Duodenal mucosa (tissue), 2 donors: Measurements from ENCODE around the gene TNPO3.
"Not testable (repeated sequence)": the region's sequence is repeated elsewhere in the genome, so short reads cannot be mapped to it uniquely, and the experiment has no call there.

Source experiments
- H3K27ac ChIP-seq: one replicate; pipeline ENCODE4 v1.7.0; 2013; ENCODE audit warnings: low read depth, low read length
- H3K27me3 ChIP-seq, 2 donors: one replicate each; pipeline ENCODE4 v1.7.0; 2013; ENCODE audit warnings: low read length in 2 of 2, control low read depth in 1 of 2; ENCODE audit not compliant: insufficient read depth in 2 of 2, control insufficient read depth in 1 of 2
- H3K36me3 ChIP-seq, 2 donors: one replicate each; pipeline ENCODE4 v1.7.0; 2013; ENCODE audit warnings: low read length in 2 of 2, control low read depth in 1 of 2; ENCODE audit not compliant: insufficient read depth in 2 of 2, control insufficient read depth in 1 of 2
- H3K4me1 ChIP-seq, 2 donors: one replicate each; pipeline ENCODE4 v1.7.0; 2013; ENCODE audit warnings: low read length in 2 of 2, control low read depth in 1 of 2; ENCODE audit not compliant: insufficient read depth in 2 of 2, control insufficient read depth in 1 of 2
- H3K4me3 ChIP-seq, 2 donors: one replicate each; pipeline ENCODE4 v1.7.0; 2013; ENCODE audit warnings: low read length in 2 of 2, low read depth in 1 of 2
- H3K9ac ChIP-seq, 2 donors: one replicate each; pipeline ENCODE4 v1.7.0; 2013; ENCODE audit warnings: low read length in 2 of 2, low read depth in 1 of 2
- H3K9me3 ChIP-seq, 2 donors: one replicate each; pipeline ENCODE4 v1.7.0; 2013; ENCODE audit warnings: low read length in 2 of 2, control low read depth in 1 of 2; ENCODE audit not compliant: control insufficient read depth in 1 of 2

TNPO3 gene

DNA sequence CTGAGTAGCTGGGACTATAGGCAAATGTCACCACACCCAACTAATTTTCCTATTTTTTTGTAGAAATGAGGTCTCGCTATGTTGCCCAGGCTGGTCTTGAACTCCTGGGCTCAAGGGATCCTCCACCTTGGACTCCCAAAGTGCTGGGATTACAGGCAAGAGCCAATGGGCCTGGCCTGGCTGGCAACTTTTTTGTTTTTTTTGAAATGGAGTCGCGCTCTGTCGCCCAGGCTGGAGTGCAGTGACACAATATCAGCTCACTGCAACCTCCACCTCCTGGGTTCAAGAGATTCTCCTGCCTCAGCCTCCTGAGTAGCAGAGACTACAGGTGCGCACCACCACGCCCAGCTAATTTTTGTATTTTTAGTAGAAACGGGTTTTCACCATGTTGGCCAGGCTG, 3.5 kb downstream of the TNPO3 start:
- H3K27ac ChIP-seq, H3K4me3 ChIP-seq, H3K9me3 ChIP-seq, H3K27me3 ChIP-seq, H3K9ac ChIP-seq: not testable (repeated sequence)
- H3K4me1 ChIP-seq, result peaks cover 23 to 26% of the 10 kb centered on the region in 2 donors
- H3K36me3 ChIP-seq, result peaks cover 0 to 11% of the 10 kb centered on the region in 2 donors

DNA sequence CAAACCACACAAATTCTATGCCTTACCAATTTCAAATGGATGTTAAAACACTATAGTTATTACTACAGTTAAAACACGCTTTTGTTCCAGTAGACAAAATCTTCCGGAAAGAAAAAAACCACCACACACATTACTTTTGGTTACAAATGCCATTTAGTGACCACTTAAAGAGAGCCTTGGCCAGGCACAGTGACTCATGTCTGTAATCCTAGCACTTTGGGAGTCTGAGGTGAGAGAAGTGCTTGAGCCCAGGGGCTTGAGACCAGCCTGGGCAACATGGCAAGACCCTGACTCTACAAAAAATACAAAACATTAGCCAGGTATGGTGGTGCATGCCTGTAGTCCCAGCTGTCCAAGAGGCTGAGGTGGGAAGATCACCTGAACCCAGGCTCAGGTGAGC, 7.2 kb downstream of the TNPO3 start:
- Histone ChIP-seq H3K27me3 (no peaks in the 10 kb centered on the region), H3K36me3 (peaks cover 0 to 11% of the 10 kb centered on the region in 2 donors), H3K27ac (no peak overlapping the region), H3K9ac (no peak overlapping the region), H3K9me3 (no peaks in the 10 kb centered on the region), H3K4me1 (peaks cover 7 to 13% of the 10 kb centered on the region in 2 donors), H3K4me3 (no peak overlapping the region)

DNA sequence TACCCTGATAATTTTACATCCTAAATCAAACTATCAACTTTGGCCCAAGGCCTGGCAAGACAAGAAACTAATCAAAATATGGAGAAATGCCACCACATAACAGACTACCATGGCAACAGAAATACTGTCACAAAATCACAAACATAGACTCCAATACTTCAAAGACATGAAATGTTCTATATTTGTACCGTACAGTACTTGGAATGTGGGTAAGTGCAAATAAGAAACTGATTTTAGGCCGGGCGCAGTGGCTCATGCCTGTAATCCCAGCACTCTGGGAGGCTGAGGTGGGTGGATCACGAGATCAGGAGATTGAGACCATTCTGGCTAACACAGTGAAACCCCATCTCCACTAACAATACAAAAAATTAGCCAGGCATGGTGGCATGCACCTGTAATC, 9.2 kb downstream of the TNPO3 start:
- H3K36me3 ChIP-seq, result peaks cover 0 to 16% of the 10 kb centered on the region in 2 donors
- H3K27ac ChIP-seq, result no peak overlapping the region
- no peak overlapping the region for H3K9ac ChIP-seq
- H3K4me3 ChIP-seq, result no peak overlapping the region
- H3K9me3 ChIP-seq, result no peaks in the 10 kb centered on the region
- no peaks in the 10 kb centered on the region for H3K27me3 ChIP-seq
- peaks cover 3 to 14% of the 10 kb centered on the region in 2 donors for H3K4me1 ChIP-seq

DNA sequence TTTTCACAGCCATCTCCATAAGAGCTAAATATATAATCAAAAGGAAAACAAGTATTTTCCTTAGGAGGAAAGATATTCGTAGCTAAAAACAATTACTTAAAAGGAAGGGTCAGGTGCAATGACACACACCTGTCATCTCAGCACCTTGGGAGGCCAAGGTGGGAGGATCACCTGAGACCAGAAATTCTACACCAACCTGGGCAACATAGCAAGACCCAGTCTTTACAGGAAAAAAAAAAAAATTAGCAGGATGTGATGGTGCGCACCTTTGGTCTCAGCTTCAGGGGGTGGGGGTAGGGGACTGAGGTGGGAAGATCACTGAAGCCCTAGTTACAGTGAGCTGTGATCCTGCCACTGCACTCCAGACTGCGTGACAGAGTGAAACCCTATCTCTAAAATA, 11.9 kb downstream of the TNPO3 start:
- peaks cover 3 to 8% of the 10 kb centered on the region in 2 donors for H3K4me1 ChIP-seq
- H3K4me3 ChIP-seq, result no peak overlapping the region
- no peak overlapping the region for H3K9ac ChIP-seq
- no peaks in the 10 kb centered on the region for H3K27me3 ChIP-seq
- no peak overlapping the region for H3K27ac ChIP-seq
- H3K36me3 ChIP-seq, result peaks cover 0 to 25% of the 10 kb centered on the region in 2 donors
- no peaks in the 10 kb centered on the region for H3K9me3 ChIP-seq

DNA sequence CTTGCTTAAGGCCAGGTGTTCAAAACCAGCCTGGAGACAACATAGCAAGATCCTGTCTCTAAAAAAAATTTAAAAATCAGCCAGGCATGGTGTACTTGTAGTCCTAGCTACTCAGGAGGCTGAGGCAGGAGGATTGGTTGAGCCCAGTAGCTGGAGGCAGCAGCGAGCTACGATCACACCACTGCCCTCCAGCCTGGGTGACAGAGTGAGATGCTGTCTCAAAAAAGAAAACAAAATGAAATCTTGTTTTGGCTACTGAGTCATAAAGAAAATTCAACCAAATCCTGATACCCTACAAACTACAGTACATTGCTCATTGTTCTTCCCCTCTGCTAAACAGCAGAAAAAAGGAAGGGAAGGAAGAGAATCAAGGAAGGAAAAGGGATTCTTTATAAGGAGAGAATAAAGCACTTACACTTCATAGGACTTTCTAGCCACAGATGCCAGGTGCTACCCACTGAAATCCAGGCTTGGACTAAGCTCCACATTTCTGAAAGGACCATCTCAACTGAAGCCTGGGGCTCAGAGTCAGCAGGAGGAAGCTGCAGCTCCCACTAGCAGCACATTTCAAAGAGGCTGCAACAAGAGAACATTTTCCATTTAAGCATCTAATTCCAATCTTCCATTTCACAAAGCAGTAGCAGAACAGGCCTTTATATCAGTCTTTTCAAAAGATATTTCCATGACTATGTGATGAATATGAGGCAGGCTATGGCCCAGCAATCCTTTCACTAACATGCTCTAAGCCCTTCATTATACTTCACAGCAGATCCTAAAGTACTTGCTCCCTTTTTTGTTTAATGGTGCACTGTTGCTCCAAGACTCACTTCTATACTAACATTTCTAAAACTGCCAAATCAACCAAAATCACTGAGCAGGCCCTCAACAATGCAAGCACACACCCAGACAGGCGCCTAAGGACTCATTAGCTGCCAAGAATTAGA, 13.5 kb downstream of the TNPO3 start:
- Histone ChIP-seq H3K36me3 (peaks cover 0 to 24% of the 10 kb centered on the region in 2 donors), H3K27me3 (no peaks in the 10 kb centered on the region), H3K27ac (no peak overlapping the region), H3K9me3 (no peaks in the 10 kb centered on the region), H3K9ac (no peak overlapping the region), H3K4me3 (no peak overlapping the region), H3K4me1 (peaks cover 0 to 8% of the 10 kb centered on the region in 2 donors)

DNA sequence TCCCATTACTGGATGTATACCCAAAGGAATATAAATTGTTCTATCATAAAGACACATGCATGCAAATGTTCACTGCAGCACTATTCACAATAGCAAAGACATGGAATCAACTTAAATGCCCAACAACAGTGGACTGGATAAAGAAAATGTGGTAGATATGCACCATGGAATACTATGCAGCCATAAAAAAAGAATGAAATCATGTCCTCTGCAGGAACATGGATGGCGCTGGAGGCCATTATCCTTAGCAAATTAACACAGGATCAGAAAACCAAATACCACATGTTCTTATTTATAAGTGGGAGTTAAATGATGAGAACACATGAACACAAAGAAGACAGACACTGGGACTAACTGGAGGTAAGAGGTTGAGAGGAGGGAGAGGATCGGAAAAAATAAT, 16.4 kb downstream of the TNPO3 start:
- not testable (repeated sequence) for H3K27me3 ChIP-seq, H3K27ac ChIP-seq, H3K4me3 ChIP-seq, H3K9me3 ChIP-seq, H3K9ac ChIP-seq, H3K4me1 ChIP-seq
- peaks cover 0 to 35% of the 10 kb centered on the region in 2 donors for H3K36me3 ChIP-seq

DNA sequence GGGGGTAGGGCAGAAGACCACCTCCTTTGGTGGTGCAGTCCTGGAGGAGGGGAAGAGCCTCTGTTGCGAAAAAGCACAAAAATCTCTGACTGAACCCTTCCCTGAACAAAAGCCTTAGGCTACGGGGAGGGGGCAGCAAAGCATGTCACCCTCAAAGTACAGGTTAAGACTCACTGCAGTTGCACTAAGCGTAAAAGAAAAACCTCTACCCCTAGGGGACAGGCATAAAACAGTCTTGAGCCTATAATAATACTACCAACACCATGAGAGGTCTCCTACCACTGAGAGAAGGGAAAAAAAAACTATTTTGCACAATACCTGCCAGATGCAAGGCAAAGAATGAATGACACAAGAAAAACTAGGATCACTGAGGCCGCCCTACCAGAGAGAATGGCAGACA, 17.3 kb downstream of the TNPO3 start:
- Histone ChIP-seq H3K36me3 (peaks cover 0 to 40% of the 10 kb centered on the region in 2 donors), H3K27me3 (no peaks in the 10 kb centered on the region), H3K9ac (no peak overlapping the region), H3K9me3 (no peaks in the 10 kb centered on the region), H3K4me3 (no peak overlapping the region), H3K4me1 (peaks cover 0 to 8% of the 10 kb centered on the region in 2 donors), H3K27ac (no peak overlapping the region)

DNA sequence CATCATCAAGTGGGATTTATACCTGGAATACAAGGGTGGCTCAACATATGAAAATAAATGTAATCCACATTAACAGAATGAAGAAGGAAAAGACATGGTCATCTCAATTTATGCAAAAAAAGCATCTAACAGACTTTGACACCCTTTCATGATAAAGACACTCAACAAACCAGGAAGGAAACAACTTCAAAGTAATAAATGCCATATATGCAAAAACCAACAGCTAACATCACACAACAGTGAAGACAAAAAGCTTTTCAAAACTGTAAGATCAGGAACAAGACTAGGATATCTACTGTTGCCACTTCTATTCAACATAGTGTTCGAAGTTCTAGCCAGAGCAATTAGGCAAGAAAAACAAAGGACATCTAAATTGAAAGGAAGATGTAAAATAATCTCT, 22.9 kb downstream of the TNPO3 start:
- Histone ChIP-seq H3K9ac (no peak overlapping the region), H3K4me1 (no peaks in the 10 kb centered on the region), H3K9me3 (no peaks in the 10 kb centered on the region), H3K36me3 (peaks cover 2 to 32% of the 10 kb centered on the region in 2 donors), H3K27me3 (no peaks in the 10 kb centered on the region), H3K27ac (no peak overlapping the region), H3K4me3 (no peak overlapping the region)

DNA sequence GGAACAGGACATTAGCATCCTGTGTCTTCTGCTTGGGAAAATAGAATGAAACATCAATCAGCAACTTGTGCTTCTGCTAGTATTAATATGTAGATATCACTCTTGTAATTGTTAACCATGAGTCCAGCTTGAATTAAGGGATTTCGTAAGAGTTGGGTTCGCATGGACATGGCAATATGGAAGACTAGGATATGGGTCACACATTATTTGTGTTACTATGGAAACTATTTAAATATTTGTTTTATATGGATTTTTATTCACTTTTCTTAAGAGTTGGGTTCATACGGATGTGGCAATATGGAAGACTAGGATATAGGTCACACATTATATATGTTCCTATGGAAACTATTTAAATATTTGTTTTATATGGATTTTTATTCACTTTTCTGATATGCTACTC, 24.5 kb downstream of the TNPO3 start:
- no peak overlapping the region for H3K4me3 ChIP-seq
- H3K36me3 ChIP-seq, result peaks cover 2 to 29% of the 10 kb centered on the region in 2 donors
- H3K4me1 ChIP-seq, result no peaks in the 10 kb centered on the region
- no peaks in the 10 kb centered on the region for H3K9me3 ChIP-seq
- H3K27me3 ChIP-seq, result no peaks in the 10 kb centered on the region
- no peak overlapping the region for H3K27ac ChIP-seq
- H3K9ac ChIP-seq, result no peak overlapping the region

DNA sequence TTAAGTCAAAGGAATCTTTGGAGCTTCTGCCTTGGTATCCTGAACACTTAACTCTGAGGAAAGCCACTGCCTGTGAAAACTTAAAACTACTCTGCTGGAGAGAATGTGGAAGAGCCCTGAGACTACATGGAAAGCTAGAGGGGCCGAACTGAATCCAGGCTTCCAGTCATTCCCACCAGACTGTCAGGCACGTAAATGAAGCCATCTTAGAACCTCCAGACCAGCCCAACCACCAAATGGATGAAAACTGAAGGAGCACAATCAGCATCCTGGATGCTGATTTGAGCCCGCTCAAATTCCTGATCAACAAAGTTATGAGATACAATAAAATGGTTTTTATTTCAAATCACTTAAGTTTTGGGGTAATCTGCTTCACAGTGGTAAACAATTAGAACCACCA, 30.8 kb downstream of the TNPO3 start:
- no peak overlapping the region for H3K9ac ChIP-seq
- no peaks in the 10 kb centered on the region for H3K27me3 ChIP-seq
- H3K4me3 ChIP-seq, result no peak overlapping the region
- H3K27ac ChIP-seq, result no peak overlapping the region
- no peaks in the 10 kb centered on the region for H3K9me3 ChIP-seq
- H3K4me1 ChIP-seq, result no peaks in the 10 kb centered on the region
- peaks cover 2 to 3% of the 10 kb centered on the region in 2 donors for H3K36me3 ChIP-seq
